ENCODE measurements around the gene FADS1. TPM values are rescaled to one million over a fixed set of nuclear protein-coding genes. Genes with fewer than 3 reads are reported as not detected.
A peak's percentile ranks its signal among the peaks of the same experiment; 100 is the strongest.

The FADS1 gene
- total and polyA plus RNA-seq, 2 of the 13 experiments (the other 11 are each of a cell fraction or from before 2014, with no cell fraction given), result 91.8 to 108 TPM

DNA sequence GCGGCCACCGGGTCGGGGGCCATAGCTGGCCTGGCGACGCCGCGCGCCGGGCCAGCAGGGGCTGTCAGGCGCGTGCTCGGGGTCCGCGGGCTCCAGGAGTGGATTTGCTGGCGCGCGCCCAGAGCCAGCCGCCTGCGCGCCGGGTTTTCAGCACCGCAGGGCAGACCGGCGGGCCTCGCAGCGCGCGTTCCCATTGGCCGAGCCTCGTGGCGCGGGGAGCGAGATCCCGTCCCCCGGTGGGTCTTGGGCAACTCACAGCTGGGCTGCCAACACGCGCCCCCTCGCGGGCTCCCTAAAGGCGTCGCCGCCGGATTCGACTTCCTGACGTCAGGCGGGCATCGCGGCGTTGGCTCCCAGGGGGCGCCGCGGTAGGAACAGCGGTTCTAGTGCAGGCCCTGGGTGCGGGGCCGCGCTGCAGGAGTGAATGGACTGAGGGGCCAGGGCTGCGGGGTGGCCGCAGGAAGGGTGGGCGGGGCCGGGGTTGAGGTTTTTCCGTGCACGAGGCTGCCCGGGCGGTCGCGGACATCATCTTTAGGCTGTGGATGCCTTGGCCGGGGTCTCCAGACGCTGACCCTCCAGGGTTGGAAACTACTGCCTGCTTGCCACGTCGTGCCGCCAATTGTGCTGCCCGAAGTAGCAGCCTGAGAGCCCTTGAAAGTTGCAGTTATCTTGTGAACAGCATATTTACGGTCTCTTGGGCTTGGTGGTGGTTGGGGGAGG lies at the start of gene FADS1 (continued):
- TF ChIP-seq CREM (IDR thresholded peaks at IDR 0.05) (peak; percentile 69), CREM (CRISPR knock-in tag; IDR thresholded peaks at IDR 0.05) (peak; percentile 58; the same call in 1 of the 2 replicates), HDAC6 (IDR thresholded peaks at IDR 0.05; ENCODE audit: low read depth, low read length) (no peak), GATA4 (IDR thresholded peaks at IDR 0.05; ENCODE audit: borderline replicate concordance, low read depth) (no peak), ZNF264 (CRISPR knock-in tag; IDR thresholded peaks at IDR 0.05) (no peak; the same call in 1 of the 2 replicates), ZNF724P (CRISPR knock-in tag; IDR thresholded peaks at IDR 0.05; ENCODE audit: borderline replicate concordance) (peak; percentile 89; the same call in 1 of the 2 replicates), U2AF2 (IDR thresholded peaks at IDR 0.05; ENCODE audit: low read depth, low read length) (no peak), IKZF4 (CRISPR knock-in tag; IDR thresholded peaks at IDR 0.05; ENCODE audit: borderline replicate concordance, low read depth, not compliant biosample characterization) (no peak), ZNF180 (CRISPR knock-in tag; IDR thresholded peaks at IDR 0.05; ENCODE audit: borderline replicate concordance, low read depth) (no peak), SNRNP70 (IDR thresholded peaks at IDR 0.05; ENCODE audit: low read depth, low read length) (no peak)
- TF ChIP-seq, protein P1, sequence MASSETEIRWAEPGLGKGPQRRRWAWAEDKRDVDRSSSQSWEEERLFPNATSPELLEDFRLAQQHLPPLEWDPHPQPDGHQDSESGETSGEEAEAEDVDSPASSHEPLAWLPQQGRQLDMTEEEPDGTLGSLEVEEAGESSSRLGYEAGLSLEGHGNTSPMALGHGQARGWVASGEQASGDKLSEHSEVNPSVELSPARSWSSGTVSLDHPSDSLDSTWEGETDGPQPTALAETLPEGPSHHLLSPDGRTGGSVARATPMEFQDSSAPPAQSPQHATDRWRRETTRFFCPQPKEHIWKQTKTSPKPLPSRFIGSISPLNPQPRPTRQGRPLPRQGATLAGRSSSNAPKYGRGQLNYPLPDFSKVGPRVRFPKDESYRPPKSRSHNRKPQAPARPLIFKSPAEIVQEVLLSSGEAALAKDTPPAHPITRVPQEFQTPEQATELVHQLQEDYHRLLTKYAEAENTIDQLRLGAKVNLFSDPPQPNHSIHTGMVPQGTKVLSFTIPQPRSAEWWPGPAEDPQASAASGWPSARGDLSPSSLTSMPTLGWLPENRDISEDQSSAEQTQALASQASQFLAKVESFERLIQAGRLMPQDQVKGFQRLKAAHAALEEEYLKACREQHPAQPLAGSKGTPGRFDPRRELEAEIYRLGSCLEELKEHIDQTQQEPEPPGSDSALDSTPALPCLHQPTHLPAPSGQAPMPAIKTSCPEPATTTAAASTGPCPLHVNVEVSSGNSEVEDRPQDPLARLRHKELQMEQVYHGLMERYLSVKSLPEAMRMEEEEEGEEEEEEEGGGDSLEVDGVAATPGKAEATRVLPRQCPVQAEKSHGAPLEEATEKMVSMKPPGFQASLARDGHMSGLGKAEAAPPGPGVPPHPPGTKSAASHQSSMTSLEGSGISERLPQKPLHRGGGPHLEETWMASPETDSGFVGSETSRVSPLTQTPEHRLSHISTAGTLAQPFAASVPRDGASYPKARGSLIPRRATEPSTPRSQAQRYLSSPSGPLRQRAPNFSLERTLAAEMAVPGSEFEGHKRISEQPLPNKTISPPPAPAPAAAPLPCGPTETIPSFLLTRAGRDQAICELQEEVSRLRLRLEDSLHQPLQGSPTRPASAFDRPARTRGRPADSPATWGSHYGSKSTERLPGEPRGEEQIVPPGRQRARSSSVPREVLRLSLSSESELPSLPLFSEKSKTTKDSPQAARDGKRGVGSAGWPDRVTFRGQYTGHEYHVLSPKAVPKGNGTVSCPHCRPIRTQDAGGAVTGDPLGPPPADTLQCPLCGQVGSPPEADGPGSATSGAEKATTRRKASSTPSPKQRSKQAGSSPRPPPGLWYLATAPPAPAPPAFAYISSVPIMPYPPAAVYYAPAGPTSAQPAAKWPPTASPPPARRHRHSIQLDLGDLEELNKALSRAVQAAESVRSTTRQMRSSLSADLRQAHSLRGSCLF (CRISPR knock-in tag; IDR thresholded peaks at IDR 0.05; ENCODE audit: borderline replicate concordance), result no peak
- TF ChIP-seq, protein P2, sequence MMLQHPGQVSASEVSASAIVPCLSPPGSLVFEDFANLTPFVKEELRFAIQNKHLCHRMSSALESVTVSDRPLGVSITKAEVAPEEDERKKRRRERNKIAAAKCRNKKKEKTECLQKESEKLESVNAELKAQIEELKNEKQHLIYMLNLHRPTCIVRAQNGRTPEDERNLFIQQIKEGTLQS (CRISPR knock-in tag; IDR thresholded peaks at IDR 0.05), result no peak
- TF ChIP-seq, protein P3, sequence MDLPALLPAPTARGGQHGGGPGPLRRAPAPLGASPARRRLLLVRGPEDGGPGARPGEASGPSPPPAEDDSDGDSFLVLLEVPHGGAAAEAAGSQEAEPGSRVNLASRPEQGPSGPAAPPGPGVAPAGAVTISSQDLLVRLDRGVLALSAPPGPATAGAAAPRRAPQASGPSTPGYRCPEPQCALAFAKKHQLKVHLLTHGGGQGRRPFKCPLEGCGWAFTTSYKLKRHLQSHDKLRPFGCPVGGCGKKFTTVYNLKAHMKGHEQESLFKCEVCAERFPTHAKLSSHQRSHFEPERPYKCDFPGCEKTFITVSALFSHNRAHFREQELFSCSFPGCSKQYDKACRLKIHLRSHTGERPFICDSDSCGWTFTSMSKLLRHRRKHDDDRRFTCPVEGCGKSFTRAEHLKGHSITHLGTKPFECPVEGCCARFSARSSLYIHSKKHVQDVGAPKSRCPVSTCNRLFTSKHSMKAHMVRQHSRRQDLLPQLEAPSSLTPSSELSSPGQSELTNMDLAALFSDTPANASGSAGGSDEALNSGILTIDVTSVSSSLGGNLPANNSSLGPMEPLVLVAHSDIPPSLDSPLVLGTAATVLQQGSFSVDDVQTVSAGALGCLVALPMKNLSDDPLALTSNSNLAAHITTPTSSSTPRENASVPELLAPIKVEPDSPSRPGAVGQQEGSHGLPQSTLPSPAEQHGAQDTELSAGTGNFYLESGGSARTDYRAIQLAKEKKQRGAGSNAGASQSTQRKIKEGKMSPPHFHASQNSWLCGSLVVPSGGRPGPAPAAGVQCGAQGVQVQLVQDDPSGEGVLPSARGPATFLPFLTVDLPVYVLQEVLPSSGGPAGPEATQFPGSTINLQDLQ (CRISPR knock-in tag; IDR thresholded peaks at IDR 0.05), result peak; percentile 73; the same call in 1 of the 2 replicates
- TF ChIP-seq, protein P4, sequence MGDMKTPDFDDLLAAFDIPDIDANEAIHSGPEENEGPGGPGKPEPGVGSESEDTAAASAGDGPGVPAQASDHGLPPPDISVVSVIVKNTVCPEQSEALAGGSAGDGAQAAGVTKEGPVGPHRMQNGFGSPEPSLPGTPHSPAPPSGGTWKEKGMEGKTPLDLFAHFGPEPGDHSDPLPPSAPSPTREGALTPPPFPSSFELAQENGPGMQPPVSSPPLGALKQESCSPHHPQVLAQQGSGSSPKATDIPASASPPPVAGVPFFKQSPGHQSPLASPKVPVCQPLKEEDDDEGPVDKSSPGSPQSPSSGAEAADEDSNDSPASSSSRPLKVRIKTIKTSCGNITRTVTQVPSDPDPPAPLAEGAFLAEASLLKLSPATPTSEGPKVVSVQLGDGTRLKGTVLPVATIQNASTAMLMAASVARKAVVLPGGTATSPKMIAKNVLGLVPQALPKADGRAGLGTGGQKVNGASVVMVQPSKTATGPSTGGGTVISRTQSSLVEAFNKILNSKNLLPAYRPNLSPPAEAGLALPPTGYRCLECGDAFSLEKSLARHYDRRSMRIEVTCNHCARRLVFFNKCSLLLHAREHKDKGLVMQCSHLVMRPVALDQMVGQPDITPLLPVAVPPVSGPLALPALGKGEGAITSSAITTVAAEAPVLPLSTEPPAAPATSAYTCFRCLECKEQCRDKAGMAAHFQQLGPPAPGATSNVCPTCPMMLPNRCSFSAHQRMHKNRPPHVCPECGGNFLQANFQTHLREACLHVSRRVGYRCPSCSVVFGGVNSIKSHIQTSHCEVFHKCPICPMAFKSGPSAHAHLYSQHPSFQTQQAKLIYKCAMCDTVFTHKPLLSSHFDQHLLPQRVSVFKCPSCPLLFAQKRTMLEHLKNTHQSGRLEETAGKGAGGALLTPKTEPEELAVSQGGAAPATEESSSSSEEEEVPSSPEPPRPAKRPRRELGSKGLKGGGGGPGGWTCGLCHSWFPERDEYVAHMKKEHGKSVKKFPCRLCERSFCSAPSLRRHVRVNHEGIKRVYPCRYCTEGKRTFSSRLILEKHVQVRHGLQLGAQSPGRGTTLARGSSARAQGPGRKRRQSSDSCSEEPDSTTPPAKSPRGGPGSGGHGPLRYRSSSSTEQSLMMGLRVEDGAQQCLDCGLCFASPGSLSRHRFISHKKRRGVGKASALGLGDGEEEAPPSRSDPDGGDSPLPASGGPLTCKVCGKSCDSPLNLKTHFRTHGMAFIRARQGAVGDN (CRISPR knock-in tag; IDR thresholded peaks at IDR 0.05), result peak; percentile 97

Measured in HepG2 (cell line).